GM23248 (cell line): ENCODE results near the gene TNIK.

ENCODE experiments used
- EZH2 ChIP-seq: fragments of 200-600 bp; sonication (generic); IDR thresholded peaks from 2 replicates; pipeline ENCODE4 v1.6.1; 2018; ENCODE audit warnings: antibody characterized with exemption, mild to moderate bottlenecking; ENCODE audit not compliant: insufficient read depth, poor library complexity, severe bottlenecking
- EZH2phosphoT487 ChIP-seq: fragments of 200-600 bp; sonication (generic); IDR thresholded peaks from 2 replicates; pipeline ENCODE4 v1.6.1; 2018; ENCODE audit warnings: antibody characterized with exemption, moderate library complexity, mild to moderate bottlenecking, low read depth; ENCODE audit not compliant: insufficient read depth

- TF ChIP-seq EZH2phosphoT487 (no peak), EZH2 (no peak)
These were observed 143.0 kb downstream of the TNIK start for GRCh38 chr3:171317171-171317570.
